ENCODE data around the gene WSB1. TPM values are rescaled to one million over a fixed set of nuclear protein-coding genes. Genes with fewer than 3 reads are reported as not detected.
A peak's percentile ranks its signal among the peaks of the same experiment; 100 is the strongest.

The WSB1 gene
- polyA plus RNA-seq, 5 donors: 291 to 547 (median 433) TPM

DNA sequence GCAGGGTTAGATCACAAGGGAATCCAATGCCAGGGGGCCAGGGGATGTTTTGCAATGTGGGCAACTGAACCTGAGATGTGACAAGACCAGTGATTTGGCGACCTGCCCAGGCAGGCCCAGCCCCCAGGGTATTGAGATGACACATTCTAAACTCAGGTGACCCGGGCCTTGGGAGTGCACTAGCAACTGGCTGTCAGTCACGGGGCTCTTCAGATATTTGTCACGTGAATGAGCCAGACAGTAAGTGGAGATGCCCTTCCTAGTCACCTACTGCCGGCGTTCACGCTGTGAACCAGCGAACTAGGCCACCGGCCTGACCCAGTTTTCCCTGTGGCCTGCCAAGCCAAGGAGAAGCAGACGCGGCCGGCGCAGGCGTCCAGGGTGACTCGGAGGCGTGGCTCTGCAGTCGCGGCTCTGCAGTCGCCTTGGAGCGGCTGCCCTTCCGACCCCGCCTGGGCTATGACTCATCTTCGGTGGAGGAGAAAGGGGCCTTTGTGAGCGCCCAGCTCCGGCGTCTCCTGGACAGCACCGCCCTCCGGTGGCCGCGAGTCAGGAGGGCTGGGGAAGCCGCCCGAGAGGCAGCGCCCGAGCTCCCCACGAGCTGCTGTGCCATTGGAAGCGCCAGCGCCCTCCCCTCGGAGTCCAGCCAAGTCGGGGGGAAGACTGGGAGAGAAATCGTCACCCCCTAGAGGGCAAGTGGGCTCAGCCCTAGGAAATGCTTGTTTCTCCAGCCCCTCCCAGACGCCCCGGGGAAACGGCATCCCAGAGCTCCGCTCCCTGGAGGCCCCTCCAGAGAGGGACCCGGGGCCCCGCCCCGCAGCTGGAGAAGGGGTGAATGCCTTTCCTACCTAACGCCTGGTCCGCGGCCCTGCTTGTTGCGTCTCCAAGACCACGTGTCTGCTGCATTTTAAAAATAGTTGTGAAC is 38.8 kb downstream of the WSB1 start:
- peak; percentile 96 to 97 for DNase-seq

DNA sequence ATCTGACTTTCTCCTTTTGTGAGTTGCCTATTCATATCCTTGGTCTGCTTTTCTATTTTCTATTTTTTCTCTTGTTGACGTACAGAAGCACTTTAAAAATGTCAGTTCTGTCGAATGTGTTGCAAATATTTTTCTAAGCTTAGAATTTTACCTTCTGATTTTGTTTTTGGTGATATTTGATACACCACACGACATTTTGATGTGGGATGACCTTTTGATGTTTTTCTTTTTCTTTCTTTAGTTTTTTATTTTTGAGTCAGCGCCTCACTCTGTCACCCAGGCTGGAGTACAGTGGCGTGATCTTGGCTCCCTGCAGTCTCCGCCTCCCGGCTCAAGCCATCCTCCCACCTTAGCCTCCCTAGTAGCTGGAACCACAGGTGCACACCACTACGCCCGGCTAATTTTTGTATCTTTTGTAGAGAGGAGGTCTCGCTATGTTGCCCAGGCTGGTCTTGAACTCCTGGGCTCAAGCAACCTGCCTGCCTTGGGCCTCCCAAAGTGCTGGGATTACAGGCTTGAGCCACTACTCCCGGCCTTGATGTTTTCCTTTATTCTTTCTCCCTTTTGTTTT is 39.6 kb downstream of the WSB1 start:
- no peak for DNase-seq

DNA sequence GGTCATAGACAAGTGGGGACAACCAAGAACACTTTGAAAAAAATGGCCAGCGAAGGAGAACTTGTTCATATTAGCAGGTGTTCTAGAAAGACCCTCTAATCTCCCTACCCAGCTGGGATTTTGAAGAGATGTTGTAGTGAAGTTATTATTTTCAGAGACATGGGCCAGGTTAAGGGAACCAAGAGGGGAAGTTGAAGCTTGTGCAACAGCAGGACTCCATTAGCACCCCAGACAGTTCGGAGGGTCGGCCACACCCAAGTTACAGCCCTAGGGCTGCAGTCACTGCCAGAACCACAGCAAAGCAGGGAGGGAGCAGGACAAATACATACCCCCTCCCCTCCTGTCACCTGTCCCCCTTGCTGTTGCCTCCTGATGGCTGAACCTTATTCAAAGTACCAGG is 42.3 kb downstream of the WSB1 start:
- DNase-seq: no peak

DNA sequence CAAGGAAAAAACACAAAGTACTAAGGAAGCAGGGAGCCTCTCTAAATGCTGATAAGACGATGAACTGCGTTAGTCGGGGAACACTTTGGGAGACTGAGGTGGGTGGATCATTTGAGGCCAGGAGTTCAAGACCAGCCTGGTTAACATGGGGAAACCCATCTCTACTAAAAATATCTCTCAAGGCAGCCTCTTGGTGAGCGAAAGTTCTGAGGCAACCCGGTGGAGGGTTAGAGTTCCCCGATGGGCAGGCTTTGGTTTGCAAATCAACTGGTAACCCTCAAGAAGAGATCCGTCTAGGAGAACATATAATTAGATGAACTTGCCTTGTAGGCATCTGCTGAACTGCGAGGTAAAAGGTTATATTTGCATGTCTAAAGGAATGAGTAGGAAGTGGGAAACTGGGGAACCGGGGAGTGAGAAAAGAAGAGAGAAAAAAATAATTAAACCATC is 44.6 kb downstream of the WSB1 start:
- no peak for DNase-seq

DNA sequence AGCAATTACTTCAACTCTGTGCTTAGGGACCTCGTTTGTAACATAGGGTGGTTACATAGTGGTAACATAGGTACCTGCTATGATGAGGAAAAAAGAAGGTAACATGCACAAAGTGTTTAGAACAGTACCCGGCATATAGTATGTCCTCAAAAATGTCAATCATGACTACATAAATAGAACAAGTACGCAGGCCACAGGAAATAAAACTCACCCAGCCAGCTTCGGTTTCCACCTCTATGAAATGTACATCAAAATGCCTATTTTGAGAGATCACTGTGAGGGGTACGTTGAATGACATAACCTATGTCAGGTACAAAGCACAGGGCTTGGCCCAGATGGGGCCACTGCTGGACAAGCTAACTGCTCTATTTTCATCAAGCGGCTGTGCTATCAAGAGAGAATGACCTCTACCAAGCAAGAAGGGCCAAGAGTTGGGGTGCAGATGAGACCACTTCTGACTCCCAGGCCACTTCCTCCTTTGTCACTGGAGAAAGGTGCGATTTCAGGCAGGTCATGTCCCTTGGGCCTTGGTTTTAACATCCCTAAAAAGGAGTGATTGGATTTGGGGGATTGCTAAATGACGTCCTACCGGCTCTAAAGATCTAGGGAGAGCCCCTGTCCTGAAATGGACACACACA is 45.4 kb downstream of the WSB1 start:
- no peak for DNase-seq

DNA sequence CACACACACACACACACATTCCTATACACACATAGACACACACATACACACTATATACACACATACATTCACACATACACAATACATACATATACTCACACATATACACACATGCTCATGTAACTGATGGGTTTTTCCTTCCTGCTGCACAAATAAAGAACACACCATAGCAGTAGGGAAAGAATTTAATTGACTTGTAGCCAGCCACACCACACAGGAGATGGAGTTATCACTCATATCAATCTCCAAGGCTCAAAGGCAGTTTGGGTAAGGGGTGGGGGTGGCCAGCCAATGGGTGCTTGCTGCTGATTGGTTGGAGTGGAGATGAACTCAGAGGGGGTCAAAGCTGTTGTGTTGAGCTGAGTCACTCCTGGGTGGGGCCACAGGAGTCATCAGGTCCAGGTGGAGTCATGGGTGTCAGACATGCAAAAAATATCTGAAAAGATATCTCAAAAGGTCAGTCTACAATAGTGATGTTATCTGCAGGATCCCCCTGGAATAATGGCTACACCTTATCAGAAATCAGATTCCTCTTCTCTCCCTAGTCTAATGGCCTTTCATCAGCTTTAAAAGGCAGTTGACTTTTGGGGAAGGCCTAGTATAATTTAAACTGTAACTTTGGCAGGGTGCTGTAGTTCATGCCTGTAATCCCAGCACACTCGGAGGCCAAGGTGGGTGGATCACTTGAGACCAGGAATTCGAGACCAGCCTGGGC is 46.1 kb downstream of the WSB1 start:
- DNase-seq: no peak

DNA sequence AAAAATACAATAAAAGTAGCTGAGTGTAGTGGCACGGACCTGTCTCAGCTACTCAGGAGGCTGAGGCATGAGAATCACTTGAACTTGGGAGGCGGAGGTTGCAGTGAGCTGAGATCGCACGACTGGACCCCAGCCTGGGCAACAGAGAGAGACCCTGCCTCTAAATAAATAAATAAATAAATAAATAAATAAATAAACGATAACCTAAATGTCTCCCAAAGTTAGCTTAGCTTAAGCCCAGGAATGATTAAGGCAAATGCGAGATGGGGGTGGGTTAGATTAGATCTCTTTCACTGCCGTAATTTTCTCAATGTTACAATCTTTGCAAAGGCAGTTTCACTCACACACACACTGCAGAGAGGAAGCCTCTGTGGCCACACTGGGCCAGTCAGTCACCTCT is 46.7 kb downstream of the WSB1 start:
- no peak for DNase-seq

DNA sequence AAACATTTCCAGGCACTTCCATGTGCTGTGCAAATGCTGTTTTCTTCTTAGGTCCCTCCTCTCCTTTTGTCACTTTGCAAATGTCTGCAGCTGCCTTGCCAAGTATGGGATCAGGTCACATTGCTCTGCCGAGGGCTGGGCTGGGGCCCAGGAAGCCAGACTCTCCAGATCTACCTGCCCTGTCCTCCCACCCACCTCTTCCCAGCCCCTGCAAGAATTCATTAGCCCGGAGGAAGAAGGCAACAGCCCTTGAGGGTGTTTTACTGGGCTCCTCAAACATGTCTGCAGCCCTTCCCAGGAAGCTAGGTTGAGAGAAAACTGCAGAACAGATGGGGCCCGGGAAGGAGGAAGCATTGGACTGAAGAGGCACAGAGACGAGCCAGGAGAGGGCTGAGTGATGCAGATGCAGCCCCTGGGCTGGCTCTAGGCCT is 47.1 kb downstream of the WSB1 start:
- no peak for DNase-seq

DNA sequence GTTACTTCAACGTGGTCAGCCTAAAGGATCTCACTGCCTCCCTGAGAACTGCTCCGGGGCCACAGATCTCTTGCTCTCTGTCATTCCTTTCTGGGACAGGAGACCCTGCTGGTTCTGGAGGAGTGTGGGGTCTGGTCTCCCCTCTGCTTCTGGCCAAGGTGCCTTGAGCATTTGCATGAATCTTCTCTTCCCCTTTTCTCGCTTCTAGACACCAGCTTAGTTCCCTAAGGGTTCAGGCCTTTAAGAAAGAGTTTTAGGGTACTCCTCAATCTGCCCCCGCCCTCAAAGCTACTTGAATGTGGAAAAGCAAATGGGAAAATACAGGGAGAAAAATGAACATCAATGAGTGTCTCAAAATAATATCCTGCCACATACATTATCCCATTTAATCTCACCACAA is 48.1 kb downstream of the WSB1 start:
- DNase-seq: no peak

DNA sequence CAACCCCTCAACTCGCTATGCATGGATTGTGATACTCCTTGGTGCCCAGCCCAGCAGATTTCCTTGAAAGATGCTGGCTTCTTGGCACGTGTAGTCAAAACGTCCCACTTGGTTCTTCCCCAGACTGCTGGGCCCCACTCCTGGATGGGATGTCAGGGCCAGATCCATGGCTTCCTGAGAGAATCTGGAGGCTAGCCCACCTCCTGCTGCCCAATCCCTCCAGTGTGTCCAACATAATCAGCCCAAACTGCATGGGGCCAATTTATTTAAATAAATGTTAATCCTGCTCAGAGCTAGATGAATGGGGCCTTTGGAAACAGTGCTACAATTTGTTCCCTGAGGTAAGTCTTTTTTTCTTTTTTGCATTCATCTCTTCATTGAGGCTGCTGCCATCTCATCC is 49.4 kb downstream of the WSB1 start:
- DNase-seq: no peak

DNA sequence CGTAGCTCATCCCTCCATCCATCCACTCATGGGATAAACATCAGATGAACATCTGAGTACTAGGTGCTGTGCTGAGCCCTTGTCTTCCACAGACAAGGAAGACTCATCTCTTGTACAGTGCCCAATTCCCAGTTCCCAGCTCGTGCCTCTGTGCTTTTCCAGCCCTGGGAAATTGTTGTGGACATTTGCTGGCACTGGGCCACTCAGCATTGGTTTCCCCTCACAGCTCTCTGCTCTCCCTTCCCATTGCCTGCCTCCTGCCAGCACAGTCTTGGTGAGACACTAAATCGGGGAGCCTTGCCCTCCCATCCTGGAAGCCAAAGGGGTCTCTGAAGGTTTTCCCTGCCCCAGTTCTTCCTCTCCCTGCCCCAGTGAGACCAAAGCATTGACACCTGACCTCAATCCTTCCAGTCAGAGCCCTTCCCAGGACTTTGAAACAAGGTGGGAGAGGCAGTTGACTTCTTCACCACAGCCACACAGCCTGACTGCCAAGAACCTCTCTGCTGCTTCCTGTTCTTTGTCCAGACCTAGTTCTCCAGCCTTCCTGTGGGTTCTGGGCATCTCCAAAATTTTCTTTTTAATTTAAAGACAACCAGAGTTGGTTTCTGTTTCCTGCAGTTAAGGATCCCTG is 50.2 kb downstream of the WSB1 start:
- DNase-seq: no peak

DNA sequence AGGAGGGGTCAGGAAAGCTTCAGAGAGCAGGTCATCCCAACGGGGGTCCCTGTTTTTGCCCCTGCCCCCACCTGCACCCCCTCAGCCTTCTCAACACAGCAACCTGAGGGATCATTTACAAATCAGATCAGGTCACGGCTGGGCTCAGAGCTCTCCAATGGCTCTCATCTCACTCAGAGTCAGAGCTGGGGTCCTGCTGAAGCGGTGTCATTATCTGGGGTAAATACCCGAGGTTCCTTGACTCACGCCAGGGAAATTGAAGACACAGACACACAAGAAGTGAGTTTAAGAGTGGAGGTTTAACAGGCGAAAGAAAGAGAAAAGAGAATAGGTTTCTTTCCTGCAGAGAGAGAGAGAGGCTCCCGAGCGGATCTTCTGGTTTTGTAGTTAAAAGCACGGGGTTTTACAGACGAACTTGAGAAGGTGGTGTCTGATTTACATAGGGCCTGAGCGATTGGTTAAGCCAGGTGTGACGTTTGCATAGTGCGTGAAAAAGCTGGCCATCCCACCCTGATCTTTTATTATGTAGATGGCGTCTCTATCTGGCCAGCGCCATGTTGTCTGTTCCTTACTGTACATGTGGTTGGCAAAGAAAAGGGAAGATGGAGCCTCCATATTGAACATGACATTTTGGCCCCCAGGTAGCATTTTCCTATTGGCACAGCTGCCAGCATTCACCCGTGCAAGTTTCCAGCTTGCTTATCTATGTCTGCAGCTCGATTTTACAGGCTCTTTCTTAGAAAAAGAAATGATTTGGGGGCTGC is 51.4 kb downstream of the WSB1 start:
- DNase-seq: no peak

DNA sequence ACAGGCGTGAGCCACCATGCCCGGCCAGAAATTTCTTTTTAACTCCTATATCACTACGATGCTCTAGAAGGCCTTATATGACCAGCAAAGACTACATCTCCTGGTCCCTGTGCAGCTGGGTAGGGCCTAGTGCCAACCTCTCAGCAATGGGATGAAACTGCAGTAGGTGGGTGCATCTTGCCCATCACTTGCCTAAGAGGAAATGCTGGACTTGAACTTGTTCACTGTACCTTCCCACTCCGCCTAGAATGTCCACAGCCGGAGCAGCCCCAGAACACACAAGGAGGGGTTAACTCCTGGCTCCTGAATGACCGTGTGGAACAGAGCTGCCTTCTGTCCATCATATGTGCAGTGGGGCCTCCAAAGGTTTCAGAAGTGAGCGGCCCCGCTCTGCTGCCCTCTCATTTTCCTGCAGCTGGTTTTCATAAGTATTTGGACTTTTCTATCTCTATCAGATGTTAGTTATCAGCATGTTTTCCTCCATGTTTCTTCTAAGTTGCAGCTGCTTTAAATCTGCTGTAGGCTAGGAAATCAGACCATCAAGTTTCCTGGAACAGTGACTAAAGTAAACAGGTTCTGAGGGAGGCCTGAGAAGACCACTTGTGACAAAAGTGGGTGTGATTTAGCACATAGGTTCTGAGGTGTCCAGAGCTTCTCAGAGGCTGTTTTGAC is 52.5 kb downstream of the WSB1 start:
- DNase-seq: no peak

DNA sequence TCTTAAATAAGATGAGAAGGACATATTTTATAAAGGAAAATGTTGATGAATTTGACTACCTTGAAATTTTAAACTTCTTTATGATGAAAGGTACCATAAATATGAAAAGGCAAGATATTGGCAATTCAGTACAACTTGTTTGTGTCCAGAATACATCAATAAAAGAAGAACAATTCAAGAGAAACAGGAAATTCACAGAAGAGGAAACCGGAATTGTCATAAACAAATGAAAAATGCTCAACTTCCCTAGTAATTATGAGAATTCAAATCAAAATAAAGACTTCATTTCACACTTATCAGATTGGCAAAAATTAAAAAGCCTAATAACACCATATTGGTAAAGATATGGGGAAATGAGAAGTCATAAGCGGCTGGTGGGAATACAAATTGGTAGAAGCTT is 54.3 kb downstream of the WSB1 start:
- no peak for DNase-seq

DNA sequence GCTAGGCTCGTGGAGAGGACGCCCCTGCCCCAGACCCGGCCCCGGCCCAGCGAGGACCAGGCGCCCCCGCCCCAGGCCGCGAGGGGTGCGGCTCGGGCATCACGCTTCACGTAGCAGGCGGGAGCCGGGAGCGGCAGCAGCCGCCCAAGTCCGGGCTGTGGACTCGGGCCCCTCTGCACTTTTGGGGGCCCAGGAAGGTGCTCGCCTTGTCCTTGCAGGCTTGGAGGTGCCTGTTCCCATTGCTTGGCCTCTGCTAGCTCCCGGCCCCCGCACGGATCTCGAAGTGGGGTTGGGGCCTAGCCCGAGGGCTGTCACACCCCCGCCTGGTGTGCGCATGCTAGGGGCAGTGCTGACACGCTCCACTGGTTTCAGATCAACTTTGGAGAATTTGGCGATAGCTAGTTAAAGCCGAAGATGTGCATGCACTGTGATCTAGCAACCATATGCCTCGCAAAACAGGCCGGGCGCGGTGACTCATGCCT is 55.7 kb downstream of the WSB1 start:
- DNase-seq: no peak

DNA sequence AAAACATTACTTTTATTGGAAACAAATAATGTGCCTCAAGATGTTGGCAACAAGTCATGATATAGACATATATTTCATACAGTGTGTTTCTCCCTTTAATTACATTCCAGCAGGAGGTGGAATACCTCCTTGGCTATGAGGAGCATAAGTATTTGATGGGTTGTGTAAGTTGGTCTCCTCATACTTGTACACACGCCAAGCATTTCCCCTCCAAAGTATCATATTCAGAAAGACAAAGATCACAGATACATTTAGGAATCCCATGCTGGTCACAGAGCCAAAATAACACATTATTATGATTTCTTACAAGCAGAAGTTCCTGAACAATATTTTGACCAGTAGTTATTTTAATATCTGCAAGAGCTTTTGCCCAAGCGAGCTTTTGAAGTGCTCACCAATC is 57.8 kb downstream of the WSB1 start:
- no peak for DNase-seq

DNA sequence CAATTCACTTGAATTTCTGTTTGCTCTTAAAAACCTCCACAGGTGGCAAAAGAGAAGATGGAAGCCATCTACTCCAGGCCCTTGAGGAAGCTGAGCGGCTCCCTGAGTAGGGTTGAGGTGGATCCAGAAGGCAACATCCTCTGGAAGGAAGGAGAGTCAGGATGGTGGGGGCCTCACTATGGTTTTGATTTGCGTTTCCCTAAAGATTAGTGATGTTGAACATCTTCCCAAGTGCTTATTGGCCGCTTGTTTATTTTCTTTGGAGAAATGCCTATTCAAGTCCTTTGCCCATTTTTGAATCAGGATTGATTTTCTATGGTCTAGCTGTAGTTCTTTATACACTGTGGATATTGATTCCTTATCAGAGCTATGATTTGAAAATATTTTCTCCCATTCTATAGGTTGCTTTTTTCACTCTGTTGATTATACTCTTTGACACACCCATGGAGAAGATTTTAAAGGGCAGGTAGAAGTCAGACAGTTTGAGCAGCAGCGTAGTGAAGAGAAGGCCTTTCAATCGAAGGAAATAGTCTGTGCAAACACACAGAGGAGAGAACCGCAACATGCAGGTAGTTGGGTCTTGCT is 58.6 kb downstream of the WSB1 start:
- no peak for DNase-seq

DNA sequence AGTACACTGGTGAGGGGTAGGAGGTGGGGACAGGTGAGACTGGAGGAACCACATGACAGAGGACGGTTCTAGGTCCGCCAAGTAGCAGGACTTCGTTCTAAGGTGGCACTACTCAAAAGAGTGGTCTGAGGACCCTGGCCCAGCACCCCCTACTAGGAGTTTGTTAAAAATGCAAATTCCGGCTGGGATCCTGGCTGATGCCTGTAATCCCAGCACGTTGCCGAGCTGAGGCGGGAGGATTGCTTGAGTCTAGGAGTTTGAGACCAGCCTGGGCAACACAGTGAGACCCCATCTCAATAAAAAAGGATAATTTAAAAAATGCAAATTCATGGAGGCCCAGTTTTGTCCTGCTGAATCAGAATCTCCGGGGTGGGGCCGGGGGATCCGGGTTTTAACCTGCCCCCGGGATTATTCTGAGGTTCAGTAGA is 59.1 kb downstream of the WSB1 start:
- no peak for DNase-seq

DNA sequence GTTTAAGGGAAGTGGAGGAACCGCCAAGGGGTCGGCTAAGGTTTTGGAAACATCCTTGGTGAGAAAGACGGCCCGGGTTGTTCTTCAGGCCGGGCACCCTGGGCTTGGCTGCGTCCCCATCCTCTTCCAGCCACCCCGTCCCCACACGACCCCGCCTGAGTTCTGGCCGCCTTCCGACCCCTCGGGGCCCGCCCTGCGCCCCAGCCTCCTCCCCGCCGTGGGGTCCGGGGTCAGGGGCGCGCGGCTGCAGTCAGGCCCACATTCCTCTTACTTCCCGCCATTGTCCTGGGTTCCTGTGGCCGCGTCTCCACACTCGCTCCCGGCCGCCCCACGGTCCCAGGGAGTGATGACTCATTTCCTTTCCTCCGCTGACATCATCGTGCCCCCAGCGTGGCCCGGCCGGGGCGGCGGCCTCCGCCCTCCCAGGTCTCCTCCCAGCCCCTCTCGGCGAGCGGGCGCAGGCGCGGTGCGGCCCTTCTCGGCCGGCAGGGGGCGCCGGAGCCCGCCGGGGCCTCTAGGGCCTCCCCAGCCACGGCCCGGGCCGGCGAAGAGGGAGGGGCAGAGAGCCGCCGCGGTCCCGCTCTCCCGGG is 59.6 kb downstream of the WSB1 start:
- peak; percentile 90 to 91 for DNase-seq
